ENCODE data around the gene WNT4.

WNT4 gene

DNA sequence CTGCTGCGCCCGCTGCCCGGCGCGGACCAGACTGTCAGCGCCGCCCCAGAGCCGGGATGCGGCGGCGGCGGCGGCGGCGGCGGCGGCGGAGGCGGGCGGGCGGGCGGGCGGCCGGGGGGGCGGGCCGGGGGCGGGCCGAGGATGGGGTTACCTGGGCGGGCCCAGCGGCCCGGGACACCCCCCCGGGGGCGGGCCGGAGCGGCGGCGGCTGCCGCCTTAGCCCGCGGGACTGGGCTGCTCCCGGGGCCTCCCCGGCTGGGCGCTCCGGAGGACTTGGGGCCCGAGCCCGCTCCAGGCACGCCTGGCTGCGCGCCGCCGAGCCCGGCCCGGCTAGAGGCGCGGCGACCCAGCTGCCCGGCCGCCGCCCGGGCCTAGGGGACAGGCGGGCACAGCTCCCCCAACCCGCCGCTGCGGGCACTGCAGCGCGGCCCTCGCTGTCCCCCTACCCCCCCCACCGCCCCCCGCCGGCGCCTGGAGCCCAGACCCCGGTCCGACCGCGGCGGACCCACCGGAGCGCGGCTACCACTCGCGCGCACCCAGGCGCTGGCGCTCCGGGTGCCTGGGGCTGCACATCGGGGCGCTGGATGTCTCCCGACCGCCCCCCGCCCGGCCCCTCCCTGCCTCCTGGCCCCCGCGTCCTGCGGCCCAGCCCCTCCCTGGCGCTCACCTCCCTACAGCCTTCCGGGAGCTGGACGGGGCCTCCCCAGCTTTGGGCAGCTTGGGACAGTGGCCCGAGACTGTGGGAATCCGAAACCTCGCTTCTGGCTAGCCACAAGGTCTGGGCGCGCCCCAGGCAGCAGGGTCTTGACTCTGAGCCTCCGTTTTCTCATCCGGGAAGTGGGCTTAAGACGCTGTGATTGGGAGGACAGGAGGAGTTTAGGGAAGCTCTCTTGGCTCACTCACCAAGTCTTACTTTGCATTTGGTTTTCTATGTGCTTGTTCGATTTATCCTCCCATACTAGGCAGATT, at the start of gene WNT4:
Gene WNT4, minus strand, starts transcription at position 33 of the 969 bp plus-strand sequence. CDS start 175 bp downstream, outside the sequence.
- peak; percentile 24 for DNase-seq

DNA sequence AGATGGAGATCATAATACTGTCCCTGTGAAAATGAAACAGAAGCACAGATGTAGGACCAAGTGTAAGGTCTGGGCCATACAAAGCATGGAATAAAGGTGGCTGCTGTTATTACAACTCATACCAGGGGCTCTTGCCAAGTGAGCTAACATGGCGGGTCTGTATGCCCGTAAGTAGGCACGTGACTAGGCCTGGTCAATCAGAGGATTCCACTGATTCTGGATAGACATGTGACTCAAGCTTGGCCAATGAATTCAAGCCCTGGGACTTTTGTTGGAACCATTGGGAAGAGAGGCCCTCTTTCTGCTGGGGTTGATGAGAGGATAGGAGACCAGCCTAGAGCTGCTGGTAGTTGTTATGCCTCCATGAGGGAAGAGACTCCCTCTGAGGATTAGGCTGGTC, 47.8 kb upstream of the WNT4 start:
- no peak for DNase-seq

DNA sequence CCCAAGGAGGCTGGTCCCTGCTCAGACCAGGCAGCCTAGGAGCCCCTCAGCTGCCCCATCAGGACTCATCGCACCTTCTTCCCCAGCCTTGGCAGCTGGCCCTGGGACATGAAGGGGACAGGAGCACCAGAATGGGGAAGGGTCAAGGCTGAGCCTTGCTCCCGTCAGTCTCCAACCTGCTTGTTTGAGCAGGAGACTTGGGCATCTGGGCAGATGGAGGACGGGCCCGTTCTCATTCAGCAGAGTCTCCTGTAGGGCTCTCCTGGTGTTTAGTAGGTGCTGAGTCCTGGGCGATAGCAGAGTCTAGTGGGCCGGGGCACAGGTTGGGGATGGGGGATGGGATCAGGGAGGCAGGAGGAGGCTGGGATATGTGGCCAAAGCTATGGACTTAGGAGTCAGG, 47.4 kb upstream of the WNT4 start:
- DNase-seq = no peak

DNA sequence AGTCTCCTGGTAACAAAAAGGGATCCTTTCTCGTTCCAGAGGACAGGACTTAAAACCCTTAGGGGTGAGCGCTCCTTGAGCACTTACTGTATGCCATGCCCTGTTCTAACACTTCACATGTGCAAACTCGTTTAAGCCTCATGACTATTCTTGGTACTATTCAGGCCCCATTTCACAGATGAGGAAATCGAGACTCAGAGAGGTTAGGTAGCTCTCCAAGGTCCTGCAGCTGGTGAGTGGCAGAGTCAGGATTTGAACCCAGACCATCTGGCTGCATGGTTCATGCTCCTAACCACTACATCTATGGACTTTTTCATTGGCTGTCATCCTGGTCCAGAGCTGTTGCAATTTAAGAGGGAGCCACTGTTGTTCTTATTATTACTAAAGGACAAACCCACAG, 46.7 kb upstream of the WNT4 start:
- DNase-seq = no peak

DNA sequence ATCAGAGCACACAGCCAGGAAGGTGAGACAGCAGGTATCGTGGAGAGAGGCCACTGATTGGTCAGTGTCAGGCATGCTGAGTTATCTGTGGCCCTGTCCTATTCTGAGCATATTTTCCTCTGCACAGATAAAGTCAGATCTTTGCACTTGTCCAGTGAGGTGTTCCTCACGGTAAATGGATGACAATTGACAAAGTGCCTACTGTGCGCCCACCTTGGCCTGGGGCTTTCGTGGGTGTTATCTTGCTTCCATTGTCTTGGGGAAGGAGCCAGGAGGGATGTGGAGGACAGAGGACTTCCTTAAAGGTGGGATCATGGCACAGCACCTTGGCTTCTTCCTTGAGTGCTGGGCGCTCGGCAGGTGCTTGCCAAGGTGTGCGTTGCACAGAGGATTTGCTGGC, 46.0 kb upstream of the WNT4 start:
- no peak for DNase-seq

DNA sequence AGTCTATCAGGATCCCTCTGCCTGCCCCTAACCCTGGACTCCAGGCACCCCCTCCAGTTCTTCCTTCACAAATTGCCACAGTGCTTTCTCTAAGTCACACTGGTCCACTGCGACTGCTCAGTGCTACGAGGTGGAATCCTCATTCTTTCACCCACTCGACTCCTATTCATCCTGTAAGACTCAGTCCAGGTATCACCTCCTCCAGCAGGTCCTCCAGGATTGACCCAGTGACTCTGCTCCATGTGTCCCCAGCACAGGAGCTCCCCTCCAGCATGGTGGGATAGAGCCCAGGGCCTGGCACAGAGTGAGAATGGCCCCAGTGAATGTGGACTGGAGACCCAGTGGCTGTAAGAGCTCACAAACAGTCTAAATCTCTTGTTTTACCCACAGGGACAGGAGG, 45.5 kb upstream of the WNT4 start:
- no peak for DNase-seq

DNA sequence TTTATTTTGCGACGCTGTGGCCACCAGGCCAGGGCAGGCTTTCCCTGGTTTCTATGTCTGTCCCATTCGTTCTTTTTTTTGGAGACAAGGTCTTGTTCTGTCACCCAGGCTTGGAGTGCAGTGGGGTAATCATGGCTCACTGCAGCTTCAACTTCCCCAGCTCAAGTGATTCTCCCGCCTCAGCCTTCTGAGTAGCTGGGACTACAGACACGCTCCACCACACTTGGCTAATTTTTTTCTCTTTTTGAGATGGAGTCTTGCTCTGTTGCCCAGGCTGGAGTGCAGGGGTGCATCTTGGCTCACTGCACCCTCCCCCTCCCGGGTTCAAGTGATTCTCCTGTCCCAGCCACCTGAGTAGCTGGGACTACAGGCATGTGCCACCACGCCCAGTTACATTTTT, 43.4 kb upstream of the WNT4 start:
- DNase-seq = peak; percentile 52

DNA sequence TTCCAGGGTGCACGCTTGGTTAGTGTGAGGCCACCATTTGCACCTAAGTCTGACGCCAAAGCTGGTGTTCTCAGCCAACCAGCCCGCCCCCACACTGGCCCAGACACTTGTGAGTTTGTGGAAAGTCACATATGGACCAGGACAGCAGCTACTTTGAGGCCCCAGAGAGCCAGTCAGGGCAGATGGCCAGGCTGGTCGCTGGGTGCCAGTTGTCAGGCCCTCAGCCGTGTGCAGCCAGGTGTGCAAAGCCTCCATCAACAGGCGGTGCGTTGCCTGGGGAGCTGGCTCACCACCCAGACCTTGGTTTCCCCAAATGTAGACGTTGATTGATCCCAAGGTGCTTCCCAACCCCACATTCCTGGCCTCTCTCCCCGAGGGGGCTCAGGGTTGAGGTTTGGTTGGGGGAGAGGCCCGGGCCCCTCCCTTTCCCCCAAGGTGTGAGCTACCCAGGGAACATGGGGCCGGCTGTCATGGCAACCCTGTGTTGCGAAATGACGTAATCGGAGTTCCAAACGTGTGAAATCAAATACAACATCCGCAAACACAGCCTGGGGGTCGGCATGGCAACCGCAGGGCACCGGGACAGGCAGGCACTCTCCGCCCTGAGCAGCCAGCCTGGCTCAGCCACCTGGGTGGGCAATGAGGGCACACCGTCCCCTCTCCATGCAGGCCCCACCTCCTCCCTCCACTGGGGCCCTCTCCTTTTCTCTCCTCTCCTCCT, 42.2 kb upstream of the WNT4 start:
- DNase-seq = peak; percentile 98

DNA sequence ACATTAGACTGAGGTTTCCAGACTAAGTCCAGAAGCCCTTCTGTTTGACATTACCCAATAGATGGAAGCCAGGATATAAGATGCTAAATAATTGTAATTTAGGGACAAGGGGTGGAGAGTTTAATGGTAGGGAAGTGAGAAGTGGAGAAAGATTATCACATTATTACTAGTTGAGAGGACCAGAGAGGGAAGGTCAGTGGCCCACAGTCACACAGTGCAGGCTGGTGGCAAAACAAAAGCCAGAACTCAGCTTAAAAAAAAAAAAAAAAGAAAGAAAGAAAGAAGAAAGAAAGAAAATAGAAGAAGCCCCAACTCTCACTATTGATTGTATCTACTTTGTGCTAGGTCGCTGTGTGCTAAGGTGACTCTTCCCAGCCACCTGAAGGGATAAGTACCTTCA, 41.6 kb upstream of the WNT4 start:
- no peak for DNase-seq

DNA sequence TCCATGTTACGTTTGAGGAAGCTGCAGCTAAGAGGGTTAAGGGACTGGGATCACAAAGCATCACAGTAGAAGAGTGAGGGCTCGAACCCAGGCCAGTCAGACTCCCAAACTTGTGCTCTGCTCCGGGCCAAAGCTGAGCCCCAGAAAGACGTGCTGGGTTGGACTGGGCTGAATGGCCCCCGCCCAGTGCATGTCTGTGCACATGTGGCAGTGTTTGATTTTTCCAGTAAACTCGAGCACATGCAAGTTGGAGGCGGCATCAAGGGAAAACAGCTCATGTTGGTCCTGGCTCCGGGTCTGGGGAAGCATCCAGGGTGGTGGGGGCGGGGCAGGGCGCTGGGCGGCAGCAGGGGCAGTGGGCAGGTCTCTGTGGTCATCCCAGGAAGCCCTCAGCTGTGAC, 39.8 kb upstream of the WNT4 start:
- no peak for DNase-seq

DNA sequence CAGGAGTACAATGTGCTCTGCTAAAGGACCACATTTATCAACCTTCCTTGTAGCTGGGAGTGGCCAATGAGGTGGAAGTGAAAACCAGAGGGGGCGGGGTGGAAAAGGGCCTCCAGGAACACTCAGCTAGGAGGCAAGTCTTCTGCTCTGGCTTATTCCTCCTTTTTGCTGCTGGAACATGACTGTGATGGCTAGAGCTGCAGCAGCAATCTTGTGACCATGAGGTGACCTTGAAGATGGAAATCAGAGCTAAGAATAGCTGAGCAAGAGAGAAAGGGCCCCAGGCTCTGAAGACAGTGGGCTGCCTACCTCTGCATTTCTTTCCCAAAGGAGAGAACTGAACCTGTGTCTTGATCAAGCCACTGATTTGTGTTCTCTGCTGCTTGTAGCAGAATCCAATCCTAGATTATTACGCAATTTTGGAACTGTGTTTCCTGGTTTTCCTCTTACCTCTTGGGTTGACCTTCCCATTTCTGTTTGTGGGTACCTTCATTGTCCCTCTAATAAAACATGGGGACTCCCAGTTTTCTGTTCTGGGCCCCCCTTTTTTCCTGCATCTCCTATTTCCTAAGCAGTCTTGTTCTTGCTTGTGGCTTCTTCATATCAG, 36.4 kb upstream of the WNT4 start:
- no peak for DNase-seq

DNA sequence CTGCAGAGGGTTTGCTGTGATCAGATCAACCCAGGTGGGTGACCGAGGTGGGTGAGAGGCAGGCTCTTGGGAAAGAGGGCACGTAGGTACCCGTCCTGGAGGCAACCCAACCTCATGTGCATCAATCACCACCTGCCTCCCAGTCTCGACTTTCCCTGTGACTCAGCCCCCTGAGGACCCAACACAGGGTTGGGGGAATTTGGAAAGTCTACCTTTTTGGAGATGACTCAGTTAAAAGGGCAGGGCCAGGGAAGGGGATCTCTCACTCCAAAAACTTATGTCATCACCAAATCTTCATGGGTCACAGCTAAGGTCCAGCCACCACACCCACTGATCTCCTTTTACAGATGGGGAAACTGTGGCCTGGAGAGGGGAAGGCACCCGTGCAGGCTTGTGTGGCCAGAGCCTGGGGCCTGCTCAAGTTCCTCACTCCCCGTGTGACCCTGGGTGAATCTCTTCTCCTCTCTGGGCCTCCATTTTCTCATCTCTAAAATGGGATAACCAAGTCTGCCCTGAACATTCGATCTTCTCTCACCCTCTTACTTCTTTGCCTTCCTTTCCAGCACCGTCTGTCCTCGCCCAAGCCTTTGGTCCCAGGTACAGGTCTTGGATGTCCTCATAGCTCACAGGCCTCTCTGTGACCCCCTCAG, 34.6 kb upstream of the WNT4 start:
- no peak for DNase-seq

DNA sequence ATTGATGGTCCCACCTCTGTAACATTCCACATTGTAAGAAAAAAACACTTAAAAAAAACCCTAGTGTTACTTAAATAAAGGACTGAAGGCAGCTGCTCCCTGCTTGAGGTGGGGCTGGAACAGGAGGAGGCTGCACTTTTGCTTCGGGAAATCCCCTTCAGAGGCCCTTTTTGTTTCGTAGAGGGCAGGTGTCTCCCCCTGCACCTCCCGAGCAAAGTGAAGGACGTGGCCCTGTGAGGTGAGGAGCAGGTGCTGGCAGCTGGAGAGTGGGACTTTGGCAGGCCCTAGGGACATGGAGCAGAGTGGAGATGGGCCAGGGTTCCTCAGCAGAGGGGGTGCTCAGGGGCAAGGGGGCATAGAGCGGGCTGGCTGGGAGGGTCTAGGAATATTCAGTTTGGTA, 33.4 kb upstream of the WNT4 start:
- DNase-seq = peak; percentile 64

DNA sequence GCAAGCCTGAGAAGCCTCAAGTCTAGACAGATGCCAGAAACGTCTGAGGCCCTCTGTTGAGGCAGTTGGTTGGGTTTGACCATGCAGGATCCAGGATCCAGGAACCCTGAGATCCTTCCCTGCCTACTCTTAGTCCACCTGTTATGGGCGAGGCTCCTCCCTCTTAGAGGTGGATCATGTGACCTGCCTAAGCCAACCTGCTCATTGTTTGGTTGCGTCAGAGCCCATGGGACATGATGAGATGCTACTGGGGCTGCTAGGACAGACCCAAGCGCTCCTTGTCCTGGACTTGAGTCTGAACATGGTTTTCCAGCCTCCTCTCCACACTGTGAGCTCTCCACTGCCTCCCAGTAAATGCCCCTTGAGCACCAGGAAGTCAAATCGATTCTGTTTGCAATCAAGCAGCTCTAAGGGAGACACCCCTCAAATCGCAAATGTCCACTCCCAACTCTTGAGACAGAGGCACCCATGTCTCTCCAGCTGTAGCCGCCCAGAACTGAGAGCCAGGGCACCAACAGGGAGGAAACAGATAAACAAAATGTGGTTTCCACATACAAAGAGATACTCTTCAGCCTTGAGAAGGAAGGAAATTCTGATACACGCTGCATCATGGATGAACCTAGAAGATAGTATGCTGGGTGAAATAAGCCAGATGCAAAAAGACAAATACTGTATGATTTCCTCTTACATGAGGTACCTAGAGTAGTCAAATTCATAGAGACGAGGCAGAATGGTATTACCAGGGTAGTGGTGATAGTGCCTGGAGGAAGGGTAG, 31.7 kb upstream of the WNT4 start:
- DNase-seq = no peak

DNA sequence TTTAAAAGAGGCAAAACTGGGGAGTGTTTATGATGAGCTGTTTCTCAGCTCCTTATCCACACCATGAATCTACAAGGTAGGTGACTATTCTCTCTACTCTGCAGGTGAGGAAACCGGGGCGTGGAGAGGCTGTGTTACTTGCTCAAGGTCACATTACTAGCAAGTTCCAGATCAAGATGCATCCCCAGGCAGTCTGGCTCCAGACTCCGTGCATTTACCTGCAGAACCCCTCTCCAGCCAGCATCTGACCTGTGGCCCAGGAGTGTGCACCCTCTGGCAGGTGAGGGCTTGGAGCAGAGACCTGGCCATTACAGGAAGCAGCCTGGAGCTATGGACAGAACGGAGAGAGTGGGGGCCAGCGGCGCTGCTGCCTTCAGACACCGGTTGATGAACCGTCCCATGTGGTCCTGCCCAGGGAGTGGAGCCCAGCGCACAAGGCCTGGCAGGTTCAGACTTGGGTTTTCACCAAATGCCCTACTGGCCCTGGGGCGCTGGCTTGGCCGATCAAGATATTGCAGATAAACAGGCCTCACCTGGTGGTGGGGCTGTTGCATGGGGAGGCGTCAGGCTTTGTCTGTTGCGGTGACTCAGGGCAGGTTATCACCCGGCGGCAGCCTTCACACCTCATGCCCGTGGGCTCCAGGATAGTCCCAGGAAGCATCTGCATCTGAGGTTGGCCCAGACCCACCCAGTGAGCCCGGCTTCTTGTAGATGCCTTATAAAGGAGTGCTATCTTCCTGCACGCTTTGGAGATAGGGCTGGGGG, 29.2 kb upstream of the WNT4 start:
- no peak for DNase-seq

DNA sequence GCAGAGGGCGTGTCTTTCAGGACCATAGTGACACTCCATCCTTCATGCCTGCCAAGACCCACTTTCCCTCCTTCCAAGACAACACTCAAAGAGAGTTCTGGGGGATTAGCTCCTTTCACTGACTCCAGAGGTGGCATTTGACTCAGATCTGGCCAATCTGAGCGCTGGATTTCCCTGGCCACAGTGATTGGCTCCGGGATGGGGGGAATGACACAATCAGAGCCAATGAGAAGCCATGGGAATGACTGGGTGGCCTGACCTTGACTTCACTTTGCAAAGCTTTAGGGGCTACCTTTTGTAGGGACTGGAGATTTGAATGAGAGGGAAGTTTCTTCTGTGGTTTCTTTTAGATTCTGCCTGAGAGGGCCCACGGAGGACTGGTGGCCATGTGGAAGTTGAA, 26.9 kb upstream of the WNT4 start:
- DNase-seq = no peak

DNA sequence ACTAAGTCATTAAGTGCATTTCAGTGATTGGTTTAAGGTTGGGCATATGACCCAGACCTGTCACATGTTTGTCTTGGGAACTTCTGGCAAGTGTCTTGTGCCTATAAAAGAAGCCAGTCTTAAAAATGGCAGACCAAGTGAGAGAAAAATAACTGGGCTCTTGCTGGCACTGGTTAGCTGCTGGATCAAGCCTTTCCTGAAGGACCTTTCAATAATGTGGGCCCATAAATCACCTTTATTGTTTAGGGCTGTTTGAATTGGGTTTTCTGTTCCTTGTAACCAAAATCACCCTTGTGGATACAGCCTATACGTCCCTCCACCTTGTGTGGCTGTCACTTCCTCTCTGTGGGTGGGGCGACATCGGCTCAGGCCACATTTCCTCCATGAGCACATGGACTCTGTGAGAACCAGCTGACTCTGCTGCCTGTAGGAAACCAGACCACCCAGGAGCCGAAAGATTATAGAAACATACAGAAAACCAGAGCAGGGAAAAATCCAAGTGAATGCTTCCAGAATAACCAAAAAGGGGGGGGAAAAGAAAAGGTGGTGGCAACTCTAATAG, 25.6 kb upstream of the WNT4 start:
- no peak for DNase-seq

DNA sequence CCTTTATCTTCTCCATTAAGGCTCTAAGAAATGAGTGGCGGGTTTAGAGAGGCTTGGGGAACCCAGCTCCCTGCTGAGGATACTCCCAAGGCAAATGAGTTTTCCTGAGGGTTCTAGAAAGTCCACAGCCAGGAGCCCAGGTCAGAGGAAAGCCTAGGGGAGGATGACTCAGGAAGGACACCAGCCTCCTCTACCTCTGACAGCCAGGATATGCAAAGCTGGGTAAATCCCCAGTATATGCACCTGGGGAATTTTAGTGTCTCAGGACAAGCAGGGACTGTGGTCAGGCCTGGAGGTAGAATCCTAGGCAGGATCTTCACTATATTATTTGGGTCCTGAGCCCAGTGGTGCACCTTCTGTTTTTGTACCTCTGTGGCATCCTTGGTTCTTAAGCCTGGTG, 23.5 kb upstream of the WNT4 start:
- no peak for DNase-seq

DNA sequence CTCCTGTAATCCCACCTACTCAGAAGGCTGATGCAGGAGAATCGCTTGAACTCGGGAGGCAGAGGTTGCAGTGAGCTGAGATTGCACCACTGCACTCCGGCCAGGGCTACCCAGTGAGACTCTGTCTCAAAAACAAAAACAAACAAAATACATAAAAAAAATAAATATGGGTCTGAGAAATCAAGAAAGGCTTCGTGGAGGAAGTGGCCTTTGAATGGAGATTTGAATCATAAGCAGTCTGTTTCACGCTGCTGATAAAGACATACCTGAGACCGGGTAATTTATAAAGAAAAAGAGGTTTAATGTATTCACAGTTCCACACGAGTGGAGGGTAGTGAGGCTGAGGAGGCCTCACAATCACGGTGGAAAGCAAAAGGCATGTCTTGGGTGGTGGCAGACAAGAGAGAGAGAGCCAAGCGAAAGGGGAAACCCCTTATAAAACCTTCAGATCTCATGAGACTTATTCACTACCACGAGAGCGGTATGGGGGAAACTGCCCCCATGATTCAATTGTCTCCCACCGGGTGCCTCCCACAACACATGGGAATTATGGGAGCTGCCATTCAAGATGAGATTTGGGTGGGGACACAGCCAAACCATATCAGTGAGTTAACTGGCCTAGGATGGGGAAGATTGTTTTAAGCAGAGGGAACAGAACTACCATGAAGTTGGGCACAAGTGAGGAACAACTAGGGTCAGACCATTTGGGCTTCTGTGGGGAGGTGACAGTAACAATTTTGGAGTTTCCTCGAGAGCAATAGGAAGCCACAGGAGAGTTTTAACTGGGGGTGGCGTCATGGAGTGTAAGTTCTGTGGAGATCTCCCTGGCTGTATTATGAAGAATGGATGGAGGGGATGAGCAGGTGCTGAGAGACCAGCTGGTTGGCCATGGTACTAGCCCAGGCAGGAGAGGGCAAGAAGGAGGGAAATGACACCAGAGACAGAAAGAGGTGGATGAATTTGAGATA, 22.2 kb upstream of the WNT4 start:
- no peak for DNase-seq

DNA sequence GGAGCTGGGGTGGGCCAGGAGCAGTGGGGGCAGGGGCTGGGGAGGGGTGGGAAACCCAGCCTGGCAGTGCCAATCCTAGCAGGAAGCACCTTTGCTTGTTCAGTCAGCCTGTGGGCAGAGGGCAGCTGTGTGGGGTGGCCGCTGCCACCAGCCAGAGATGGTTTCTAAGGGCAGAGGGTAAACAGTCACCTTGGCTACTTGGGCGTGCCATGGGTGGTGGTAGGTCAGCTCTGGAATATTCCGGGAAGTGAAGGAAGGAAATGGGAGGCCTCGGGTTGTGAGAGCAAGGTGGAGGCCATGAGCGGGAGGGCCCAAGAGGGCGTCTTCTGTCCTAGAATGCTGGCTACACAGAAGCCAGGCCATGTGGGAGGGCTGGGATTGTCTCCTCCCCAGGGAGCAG, 20.7 kb upstream of the WNT4 start:
- no peak for DNase-seq

Measured in DMS79 (cell line).